NCI-H2107 treated with DMSO at 0.1 percent for 48 hours (cell line): Measurements from ENCODE around the gene WNT9A.
"Not testable (repeated sequence)": the region's sequence is repeated elsewhere in the genome, so short reads cannot be mapped to it uniquely, and the experiment has no call there.

Experiments
- DNase-seq: peaks from one replicate; lab custom pipeline; 2025; ENCODE audit not compliant: unreplicated experiment; lab: John Stamatoyannopoulos, UW

Gene WNT9A

DNA sequence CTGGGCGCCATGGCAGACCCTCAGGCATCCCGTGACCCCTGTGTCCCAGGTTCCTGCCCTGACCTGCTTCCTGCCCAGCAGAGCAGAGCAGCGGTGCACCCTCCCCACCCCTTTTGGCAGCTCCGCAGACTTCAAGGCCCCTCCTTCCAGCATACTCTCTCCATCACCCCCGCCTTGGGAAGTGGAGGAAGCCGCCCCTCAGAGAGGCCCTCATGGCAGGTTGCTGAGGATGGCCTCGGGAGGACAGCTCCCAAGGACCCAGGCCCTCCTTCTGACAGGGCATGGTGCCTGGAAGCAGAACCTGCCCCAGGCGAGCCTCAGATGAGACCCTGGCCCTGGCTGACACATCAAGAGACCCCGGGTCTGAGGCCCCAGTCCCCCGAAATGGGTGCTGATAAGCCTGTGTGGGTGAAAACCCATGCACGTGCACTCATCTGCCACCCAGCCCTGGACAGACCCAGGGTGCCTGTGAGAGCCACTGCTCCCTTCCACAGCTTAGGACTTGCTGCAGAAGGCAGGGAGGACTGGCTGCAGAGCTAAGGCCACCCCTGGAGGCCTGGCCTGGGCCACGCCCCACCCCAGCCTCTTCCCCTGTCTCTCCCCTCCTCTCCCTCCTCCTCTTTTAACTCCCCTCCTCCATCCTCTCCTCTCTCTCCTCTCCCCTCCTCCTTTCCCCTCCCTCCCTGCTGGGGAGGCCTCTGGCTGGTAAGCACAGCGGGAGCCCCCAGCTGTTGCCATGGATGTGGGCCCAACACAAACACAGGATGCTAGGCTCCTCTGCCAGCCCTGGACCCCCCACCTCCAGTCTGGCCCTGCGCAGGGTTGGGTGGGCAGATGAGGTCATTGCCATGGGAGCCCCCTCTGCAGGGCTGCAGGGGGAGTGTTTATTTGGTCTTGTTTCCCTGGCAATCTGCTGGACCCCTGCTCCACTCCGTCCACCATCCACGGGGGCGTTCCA is 33.7 kb downstream of the WNT9A start:
- DNase-seq, result no peak

- no peak for DNase-seq
These were observed 34.4 kb downstream of the WNT9A start for GRCh38 chr1:227913396-227913763.

DNA sequence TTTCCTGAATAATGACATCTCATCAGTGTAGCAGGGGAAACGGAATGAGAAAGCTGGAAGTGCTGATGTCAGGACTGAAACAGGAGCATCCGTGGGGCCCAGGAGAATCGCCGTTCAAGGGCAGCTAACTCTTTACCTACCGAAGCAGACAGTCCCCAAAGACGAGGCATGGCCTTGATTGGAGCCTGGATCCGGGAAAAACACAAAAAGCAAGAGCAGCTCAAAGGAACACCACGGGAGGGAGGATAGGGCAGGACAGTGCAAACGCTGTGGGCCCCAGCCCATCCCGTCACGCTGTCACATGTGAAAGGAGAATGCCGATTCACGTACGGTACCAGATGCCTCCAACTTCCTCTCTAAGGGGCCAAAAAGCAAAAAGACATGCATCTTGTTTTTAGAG is 34.9 kb downstream of the WNT9A start:
- DNase-seq, result no peak

- DNase-seq, result no peak
These were observed 36.4 kb downstream of the WNT9A start for GRCh38 chr1:227911376-227911775.

- DNase-seq, result no peak
These were observed 37.1 kb downstream of the WNT9A start for GRCh38 chr1:227910511-227911153.

DNA sequence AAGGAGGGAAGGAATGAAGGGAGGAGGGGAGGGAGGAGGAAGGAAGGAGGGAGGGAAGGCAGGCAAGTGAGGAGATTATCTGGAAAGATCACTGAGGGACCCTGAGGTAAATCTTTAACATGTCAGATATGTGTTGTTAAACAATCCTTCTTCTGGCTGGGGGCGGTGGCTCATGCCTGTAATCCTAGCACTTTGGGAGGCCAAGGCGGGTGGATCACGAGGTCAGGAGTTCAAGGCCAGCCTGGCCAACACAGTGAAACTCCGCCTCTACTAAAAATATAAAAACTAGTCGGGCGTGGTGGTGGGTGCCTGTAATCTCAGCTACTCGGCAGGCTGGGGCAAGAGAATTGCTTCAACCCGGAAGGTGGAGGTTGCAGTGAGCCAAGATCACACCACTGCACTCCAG is 37.8 kb downstream of the WNT9A start:
- not testable (repeated sequence) for DNase-seq

DNA sequence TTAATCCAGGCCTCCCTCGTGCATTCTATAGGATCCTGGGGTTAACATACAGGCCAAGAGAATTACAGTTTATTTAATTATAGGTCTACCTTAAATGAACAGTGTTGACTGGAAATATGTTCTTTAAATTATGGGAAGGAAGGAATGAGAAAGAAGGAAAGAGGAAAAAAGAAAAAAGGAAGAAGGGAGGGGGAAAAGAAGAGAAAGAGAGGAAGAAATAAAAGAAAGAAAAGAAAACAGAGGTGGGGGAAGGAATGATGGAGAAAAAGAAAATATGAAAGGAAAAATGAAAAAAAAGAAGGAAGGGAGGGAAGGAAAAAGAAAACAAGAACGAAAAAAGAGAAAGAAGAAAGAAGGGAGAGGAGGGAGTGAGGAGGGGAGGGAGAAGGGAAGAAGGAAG is 38.5 kb downstream of the WNT9A start:
- DNase-seq, result no peak

- DNase-seq, result no peak
These were observed 39.4 kb downstream of the WNT9A start for GRCh38 chr1:227908359-227908758.

GRCh38 chr1:227907439-227908015 is 40.2 kb downstream of the WNT9A start:
- no peak for DNase-seq

DNA sequence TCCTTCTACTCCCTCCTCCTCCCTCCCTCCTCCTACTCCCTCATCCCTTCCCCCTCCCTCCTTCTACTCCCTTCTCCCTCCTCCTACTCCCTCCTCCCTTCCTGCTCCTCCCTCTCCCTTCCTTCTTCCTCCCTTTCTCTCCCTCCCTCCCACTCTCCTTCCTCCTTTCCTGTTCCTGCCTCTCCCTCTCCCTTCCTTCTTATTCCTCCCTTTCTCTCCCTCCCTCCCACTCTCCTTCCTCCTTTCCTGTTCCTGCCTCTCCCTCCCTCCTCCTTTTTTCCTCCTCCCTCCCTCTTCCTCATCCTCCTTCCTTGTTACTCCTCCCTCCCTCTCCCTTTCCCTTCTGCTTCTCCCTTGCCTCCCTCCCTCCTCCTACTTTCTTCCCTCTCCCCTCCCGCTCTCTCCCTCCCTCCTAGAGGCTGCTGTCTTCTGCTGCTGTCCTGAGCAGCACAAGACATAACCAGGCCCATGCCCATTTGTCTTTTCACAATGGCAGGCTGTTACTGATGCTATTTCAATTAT is 41.1 kb downstream of the WNT9A start:
- DNase-seq, result no peak

DNA sequence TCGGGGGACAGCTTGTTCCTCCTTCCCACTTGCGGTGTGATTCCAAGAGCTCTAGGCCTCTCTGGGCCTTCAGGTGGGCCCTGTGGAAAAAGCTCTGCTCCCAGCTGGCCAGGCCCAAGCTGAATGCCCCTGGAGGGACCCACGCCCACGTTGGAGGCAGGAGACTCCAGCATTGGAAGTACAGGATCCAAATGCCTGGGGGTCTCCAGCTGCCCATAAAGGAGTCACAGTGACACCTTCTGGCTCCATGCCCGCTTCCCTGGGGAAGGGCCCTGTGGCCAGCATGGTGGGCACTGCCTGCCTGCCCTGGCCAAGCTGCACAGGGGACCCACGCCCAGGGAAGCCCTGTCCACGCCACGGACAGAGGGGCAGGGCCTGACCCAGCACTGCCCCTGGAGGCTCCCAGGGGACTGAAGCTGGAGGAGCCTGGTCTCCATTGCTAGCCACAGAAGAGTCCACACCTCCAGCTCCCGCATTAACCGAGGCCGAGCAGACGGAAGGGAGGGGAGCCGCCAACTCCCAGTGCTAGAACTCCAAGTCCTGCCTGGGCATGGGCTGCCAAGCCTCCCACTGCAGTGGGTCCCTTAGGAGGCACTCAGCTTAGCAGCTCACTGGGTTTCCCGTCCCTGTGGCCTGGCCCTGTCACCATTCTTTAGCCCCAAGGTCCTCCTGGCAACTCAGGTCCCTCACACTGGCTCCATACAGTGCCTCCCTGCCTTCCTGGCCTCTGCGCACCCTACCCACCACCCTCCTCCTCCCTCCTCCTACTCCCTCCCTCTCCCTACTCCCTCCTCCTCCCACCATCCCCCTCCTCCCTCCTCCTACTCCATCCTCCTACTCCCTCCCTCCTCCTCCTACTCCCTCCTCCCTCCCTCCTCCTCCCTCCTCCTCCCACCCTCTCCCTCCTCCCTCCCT is 41.9 kb downstream of the WNT9A start:
- no peak for DNase-seq

DNA sequence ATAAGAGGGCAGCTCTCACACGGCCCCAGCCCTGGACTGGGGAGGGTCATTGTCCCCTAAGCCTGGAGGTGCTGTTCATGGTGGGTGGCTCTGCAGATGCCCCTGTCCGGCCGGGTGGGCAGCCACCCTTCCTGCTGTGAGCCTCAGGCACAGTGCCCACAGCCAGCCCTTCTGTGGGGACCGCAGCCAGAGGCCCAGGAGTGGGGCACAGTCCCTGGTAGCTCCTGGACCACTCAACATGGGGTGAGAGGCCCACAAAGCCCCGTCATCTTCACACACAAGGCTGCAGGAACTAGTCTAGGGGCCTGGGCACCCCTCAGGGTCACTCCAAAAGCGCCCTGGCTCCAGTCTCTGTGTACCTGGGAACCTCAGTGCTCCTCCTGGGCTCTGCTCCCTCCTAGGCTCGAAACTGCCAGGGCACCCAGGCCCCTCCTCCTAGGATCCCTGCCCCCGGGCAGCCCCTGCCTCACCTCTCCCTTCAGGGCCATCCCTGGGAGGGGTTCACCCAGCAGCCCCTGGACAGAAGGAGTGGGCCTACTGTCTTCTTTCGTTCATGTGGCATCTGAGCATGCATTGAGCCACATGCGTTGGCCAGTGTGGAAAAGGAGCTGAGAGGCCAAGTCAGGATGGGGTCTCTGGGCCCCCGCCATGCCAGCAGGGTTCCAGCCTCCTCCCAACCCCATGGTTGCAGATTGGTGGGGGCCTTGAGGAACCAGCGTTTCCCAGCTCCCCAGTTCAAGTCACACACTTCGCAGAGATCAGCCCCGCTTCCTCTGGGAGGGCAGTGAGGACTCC is 43.0 kb downstream of the WNT9A start:
- no peak for DNase-seq

DNA sequence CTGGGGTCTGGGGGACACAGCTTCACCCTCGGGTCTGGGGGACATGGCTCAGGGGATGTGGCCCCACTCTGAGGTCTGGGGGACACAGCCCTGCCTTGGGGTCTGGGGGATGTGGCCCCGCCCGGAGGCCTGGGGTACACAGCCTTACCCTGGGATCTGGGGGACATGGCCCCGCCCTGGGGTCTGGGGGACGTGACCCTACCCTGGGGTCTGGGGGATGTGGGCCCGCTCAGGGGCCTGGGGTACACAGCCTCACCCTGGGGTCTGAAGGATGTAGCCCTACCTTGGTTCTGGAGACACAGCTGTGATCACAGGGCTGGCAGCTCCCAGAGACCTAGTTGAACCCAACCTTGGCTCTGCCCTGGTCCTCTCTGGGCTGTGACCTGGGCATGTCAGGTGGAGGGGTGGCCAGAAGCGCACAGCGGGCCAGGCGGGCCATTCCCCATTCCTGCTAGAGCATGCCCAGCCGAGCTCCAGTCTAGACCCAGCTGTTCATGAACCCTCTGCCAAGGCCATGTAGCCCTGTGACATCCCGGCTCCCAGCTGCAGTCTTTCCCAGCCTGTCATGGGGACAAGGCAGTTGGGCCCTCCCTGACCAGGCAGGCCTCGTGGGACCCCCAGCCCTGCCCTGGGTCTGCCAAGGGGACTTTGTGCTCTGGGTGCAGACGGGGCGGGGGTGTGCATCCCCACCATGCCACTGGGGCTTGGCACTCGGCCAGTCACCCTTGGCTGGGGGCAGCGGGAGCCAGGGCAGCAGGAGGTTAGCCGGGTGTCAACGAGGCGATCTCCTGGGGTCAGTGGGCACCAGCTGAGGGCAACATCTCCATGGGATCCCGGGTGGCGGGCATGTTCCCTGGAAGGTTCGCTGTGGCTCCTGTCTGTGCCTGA is 43.9 kb downstream of the WNT9A start:
- no peak for DNase-seq

- DNase-seq, result no peak
These were observed 44.6 kb downstream of the WNT9A start for GRCh38 chr1:227903061-227903521.

- no peak for DNase-seq
These were observed 45.1 kb downstream of the WNT9A start for GRCh38 chr1:227902641-227902990.

DNA sequence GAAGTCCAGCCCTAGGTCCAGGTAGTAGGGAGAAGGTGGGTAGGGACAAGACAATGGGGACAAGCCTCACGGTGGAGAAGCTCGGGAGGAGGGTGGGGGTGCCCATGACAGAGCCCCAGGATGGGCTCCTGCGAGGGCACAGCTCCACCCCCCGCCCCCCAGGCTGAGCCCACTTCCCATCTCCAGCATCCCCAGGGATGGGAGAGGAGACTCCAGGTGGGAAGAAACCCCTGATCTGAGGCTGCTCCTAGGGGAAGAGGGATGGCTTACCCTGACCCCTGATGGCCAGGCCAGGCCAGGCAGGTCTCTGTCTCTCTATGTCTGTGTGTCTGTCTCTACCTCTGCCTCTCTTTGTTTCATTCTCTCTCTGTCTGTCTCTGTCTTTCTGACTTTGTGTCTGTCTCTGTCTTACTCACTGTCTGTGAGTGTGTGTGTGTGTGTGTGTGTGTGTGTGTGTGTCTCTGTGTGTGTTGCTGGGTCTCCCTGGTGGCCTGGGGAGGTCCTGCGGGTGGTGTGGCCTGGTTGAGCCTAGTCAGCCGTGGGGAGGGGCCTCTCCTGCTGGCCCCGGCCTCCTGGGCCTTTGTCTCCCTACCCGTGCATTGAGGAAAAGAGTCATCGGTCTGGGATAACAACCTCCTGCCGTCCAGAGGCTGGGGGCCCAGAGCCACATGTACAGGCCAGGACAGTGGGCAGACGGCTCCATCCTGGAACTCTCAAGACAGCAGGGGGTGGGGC is 45.7 kb downstream of the WNT9A start:
- DNase-seq, result no peak

DNA sequence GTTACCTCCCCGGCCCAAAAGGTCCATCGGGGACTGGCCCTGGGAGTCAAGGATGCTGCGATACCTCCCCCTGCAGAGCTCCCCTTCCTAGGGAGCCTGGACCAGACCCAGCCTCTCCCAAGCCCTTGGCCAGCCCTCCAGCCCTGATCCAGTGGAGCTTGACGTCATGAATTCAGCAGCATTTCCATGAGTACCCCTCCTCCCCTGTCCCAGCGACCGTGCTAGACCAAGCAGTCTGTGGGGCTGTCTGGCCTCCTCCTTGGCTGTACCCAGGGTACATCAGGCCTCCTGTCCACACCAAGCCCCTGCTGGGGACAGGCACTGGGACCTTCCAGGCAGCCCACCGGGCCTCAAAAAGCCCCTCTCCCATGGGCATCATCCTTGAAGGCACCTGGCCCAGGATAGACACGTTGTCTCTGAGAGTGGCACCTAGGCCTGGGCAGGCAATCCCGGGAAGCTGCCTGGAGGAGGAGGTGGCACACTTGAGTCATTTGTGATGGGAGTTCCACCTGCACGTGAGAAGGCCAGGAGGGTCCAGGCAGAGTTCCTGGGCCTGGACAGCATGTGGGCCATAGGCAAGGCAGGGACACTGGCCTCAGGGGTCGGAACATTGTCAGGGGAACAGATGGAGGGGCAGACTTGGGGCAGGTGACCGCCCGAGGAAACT is 46.4 kb downstream of the WNT9A start:
- no peak for DNase-seq

DNA sequence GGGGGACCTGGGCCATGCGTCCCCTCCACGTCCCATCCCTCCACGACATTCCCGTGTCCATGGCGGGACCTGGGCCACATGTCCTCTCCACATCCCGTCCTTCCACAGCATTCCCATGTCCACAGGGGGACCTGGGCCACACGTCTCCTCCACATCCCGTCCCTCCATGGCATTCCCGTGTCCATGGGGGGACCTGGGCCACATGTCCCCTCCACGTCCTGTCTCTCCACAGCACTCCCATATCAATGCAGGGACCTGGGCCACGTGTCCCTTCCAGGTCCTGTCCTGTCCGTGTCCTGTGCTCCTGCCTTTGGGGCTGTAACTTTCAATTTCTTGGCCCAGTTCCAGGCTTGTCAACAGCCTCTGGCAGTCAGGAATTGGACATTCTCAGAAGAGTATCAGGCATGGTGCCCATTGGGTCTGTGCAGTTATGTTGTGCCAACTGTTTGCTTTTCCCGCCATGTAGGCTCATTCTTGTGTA is 47.1 kb downstream of the WNT9A start:
- DNase-seq, result no peak
